Central memory CD8-positive, alpha-beta T cell (primary cell): Measurements from ENCODE around the gene UQCR10.

ENCODE experiments used
- ATAC-seq: fragments of 150-1000 bp; cut with Tn5 transposase; replicated peaks from 2 replicates; pipeline ENCODE4 v1.10.0; 2022; ENCODE audit warnings: mild to moderate bottlenecking, moderate FRiP score, moderate number of reproducible peaks; ENCODE audit not compliant: poor library complexity, severe bottlenecking; ENCODE audit errors: extremely low read depth
- DNase-seq, 2 donors: peaks; one replicate each; pipeline ENCODE4 v3.0.0; 2021; ENCODE audit warnings: low spot score in 2 of 2
- H3K27ac Mint-ChIP-seq: one replicate; pipeline ENCODE4 v1.8.0; 2022; ENCODE audit warnings: low read depth, mild to moderate bottlenecking, moderate library complexity, mixed read lengths
- H3K27me3 Mint-ChIP-seq: one replicate; pipeline ENCODE4 v1.8.0; 2022; ENCODE audit warnings: mixed read lengths
- H3K36me3 Mint-ChIP-seq: one replicate; pipeline ENCODE4 v1.8.0; 2022; ENCODE audit warnings: mild to moderate bottlenecking, moderate library complexity, mixed read lengths; ENCODE audit not compliant: insufficient read depth
- H3K4me1 Mint-ChIP-seq: one replicate; pipeline ENCODE4 v1.8.0; 2022; ENCODE audit warnings: mixed read lengths
- H3K4me3 Mint-ChIP-seq: one replicate; pipeline ENCODE4 v1.8.0; 2022; ENCODE audit warnings: mild to moderate bottlenecking, moderate library complexity, mixed read lengths
- H3K9me3 Mint-ChIP-seq: one replicate; pipeline ENCODE4 v1.8.0; 2022; ENCODE audit warnings: mixed read lengths

Gene UQCR10

DNA sequence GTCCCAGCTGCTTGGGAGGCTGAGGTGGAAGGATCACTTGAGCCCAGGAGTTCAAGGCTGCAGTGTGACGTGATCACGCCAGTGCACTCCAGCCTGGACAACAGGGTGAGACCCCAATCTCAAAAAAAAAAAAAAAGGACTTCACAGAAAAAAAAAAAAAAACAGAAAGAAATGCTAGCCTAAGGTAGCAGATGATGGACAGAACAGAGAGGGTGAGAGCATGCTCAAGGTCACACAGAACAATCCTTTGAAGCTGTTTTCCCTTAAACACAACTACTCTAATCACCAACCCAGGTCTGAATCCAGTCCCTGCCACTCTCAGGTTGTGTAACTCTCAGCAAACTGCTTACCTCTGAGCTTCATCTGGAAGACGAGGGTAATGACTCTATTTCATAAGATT is 10.1 kb upstream of the UQCR10 start:
- peaks cover 4% of the 10 kb centered on the region for H3K36me3 Mint-ChIP-seq
- no peak overlapping the region for H3K27ac Mint-ChIP-seq
- peaks cover 3% of the 10 kb centered on the region for H3K4me1 Mint-ChIP-seq
- no peaks in the 10 kb centered on the region for H3K9me3 Mint-ChIP-seq
- ATAC-seq (no peak), DNase-seq (no peak)
- H3K27me3 Mint-ChIP-seq = no peaks in the 10 kb centered on the region
- H3K4me3 Mint-ChIP-seq = no peak overlapping the region

DNA sequence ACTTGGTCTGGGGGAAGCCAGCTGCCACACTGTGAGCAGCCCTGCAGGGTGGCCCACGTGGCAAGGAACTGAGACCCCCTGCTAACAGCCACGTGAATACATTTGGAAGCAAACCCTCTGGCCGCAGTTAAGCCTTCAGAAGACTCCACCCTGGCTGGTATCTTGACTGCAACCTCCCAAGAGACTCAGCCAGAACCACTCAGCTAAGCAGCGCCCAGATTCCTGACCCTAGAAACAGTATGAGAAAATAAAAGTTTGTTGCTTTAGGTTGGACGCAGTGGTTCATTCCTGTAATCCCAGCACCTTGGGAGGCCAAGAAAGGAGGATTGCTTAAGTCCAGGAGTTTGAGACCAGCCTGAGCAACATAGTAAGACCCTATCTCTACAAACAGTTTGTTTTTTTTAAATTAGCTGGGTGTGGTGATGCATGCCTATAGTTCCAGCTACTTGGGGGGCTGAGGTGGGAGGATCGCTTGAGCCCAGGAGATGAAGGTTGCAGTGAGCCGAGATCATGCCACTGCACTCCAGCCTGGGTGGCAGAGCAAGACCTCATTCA is 9.0 kb upstream of the UQCR10 start:
- no peaks in the 10 kb centered on the region for H3K4me1 Mint-ChIP-seq
- ATAC-seq = no peak
- no peaks in the 10 kb centered on the region for H3K9me3 Mint-ChIP-seq
- H3K4me3 Mint-ChIP-seq = no peak overlapping the region
- no peak for DNase-seq
- peaks cover 4% of the 10 kb centered on the region for H3K36me3 Mint-ChIP-seq
- no peaks in the 10 kb centered on the region for H3K27me3 Mint-ChIP-seq
- H3K27ac Mint-ChIP-seq = no peak overlapping the region

DNA sequence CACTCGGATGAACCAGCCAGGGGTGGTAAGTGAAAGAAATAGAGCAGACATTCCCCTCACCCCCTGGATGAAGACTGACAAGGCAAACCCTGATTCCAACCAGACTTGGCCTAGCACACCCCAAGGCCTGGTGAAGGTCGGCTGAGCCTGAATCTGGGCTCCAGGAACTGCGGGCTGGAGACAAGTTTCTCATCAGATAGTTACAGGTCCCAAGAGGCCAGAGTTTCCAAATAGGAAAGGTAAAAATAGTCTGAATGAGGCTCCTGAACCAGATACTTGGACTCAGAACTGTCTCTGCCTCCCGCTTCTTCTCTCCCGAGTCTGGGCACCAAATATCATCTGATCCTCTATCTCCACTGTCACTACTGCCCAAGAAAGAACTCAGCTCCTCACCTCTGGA is 8.2 kb upstream of the UQCR10 start:
- Mint-ChIP-seq H3K27ac (no peak overlapping the region), H3K36me3 (peaks cover 4% of the 10 kb centered on the region), H3K27me3 (no peaks in the 10 kb centered on the region), H3K4me3 (no peak overlapping the region), H3K9me3 (no peaks in the 10 kb centered on the region), H3K4me1 (no peaks in the 10 kb centered on the region)
- ATAC-seq (no peak), DNase-seq (no peak)

DNA sequence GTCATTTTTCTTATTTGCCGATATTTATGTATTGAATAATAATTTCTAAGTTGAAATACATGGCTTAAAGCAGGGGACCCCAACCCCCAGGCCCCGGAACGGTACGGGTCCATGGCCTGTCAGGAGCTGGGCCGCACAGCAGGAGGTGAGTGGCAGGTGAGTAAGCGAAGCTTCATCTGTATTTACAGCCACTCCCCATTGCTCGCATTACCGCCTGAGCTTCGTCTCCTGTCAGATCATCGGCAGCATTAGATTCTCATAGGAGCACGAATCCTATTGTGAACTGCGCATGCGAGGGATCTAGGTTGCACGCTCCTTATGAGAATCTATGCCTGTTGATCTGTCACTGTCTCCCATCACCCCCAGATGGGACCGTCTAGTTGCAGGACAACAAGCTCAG is 4.9 kb upstream of the UQCR10 start:
- Mint-ChIP-seq H3K4me3 (no peak overlapping the region), H3K4me1 (peaks cover 20% of the 10 kb centered on the region), H3K36me3 (peaks cover 6% of the 10 kb centered on the region), H3K9me3 (no peaks in the 10 kb centered on the region), H3K27me3 (no peaks in the 10 kb centered on the region), H3K27ac (no peak overlapping the region)
- ATAC-seq (no peak), DNase-seq (no peak)

DNA sequence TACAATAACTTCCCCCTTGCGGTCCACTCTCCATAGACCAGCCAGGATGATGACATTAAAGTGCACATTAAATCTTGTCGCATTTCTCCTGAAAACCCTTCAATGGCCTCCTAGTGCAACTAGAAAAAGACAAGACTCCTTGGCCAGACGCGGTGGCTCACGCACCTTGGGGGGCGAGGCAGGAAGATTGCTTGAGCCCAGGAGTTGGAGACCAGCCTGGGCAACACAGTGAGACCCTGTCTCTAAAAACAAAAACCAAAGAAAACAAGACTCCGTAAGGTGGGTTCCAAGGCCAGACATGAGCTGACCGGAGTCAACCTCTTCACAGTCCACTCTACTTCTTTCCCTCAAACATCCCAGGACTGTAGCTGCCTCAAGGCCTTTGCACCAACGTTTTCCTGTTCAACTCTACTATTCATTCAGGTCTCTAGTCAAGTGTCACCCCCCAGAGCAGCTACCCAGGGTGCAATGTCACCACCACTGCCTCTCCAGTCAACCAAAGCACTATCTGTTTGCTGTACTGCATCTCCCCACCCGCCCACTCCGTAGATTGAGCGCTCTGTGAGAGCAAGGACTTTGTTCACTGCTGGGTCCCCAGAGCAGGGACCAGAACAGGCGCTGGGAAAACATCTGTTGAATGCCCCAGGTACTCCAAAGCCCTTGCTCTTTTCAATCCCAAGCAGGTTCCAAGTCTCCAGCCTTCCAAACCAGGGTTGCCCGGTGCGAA is 1.1 kb upstream of the UQCR10 start:
- peak overlapping the region; percentile 100 for H3K4me3 Mint-ChIP-seq
- peaks cover 21% of the 10 kb centered on the region for H3K36me3 Mint-ChIP-seq
- peak; percentile 12 for ATAC-seq
- H3K4me1 Mint-ChIP-seq = peaks cover 37% of the 10 kb centered on the region
- H3K9me3 Mint-ChIP-seq = no peaks in the 10 kb centered on the region
- no peaks in the 10 kb centered on the region for H3K27me3 Mint-ChIP-seq
- DNase-seq = no peak
- peak overlapping the region; percentile 94 for H3K27ac Mint-ChIP-seq

DNA sequence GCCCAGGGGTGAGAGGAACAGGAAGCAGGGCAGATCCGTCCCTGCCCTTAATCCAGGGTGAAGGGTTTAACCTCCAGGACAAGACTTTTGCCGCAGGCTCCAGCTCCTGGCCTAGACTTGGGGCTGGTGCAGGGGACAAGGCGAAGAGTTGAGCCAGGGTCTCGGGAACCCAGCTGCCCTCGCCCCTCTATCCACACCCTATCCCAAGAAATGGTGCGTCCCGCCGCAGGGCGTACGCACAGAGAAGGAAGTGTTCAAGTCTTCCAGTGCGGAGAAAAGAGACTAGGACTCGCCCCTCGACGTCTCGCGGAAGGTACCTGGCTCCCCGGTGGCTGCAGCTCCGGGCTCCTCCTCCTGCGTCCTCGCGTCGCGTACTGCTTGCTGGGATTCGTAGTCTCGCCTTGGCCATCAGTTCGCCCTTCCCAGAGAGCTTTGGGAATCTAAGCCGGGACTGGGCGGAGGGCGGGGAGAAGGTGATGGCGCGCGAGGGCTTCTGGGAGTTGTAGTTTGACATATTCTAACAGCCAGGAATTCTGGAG is 468 bp upstream of the UQCR10 start, which contains the start of gene ZMAT5:
ZMAT5 (minus strand) TSS at position 376 of the 539 bp plus-strand sequence. CDS start 18,463 bp downstream, outside the sequence.
- Mint-ChIP-seq H3K27ac (peak within 1 kb of the TSS; percentile 94), H3K4me3 (peak within 1 kb of the TSS; percentile 100), H3K36me3 (peaks cover 21% of the 10 kb centered on the region), H3K4me1 (peaks cover 37% of the 10 kb centered on the region), H3K9me3 (no peaks in the 10 kb centered on the region), H3K27me3 (no peaks in the 10 kb centered on the region)
- peak; percentile 97 for ATAC-seq
- DNase-seq = peak; percentile 78 to 86

DNA sequence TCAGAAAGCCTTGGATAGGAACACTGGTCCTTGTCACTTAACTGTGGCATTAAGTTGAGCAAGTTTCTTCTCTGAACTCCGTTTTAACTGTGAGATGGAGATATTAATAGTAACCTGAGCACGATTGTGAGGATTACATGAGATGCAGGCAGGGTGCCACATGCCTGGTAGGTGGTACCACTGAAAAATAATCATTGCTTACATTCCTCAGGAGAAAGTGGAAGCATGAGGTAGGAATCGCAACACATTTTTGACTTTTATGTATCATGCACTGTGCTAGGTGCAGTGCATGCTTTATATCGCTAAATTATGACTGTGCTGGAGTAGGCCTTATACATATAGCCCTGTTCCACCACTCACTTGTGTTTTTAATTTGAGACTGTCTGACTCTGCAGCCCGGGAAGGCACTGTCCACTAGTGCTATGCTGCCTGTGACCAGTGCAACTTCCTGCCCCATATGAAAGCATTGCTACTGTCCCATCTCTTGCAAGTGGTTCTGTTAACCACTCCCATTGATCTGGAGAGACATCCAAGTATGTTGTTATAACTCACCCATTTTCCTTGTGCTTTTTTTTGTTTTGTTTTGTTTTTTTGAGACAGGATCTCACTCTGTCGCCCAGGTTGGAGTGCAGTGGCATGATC is 1.0 kb downstream of the UQCR10 start:
- Mint-ChIP-seq H3K27ac (no peak overlapping the region), H3K27me3 (no peaks in the 10 kb centered on the region), H3K9me3 (no peaks in the 10 kb centered on the region), H3K4me3 (peak overlapping the region; percentile 100), H3K36me3 (peaks cover 23% of the 10 kb centered on the region), H3K4me1 (peaks cover 37% of the 10 kb centered on the region)
- ATAC-seq (no peak), DNase-seq (no peak)

DNA sequence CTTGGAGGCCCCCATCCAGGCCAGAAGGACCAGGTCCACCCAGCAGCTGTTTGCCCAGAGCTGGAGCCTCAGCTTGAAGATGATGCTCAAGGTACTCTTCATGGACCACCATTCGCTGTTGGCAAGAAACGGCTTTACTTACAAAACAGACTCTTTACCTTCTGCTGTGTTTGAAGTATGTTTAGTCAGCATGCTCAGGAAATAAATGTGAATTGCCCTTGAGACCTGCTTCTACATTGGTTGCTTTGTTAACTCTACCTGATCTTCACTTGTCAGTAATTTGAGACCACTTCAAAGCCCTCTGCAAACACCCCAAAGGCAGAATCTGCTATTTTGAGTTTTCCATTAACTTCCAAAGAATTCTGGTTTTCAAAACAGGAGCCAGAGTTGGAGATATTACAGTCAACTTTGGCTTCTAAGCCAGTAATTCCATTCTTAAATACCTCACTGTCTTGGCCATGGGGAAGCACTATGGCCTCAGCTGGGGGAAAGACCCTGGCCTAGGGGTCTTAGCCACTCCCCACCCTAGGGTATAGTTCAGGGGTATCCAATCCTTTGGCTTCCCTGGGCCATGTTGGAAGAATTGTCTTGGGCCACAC is 2.7 kb downstream of the UQCR10 start:
- Mint-ChIP-seq H3K27ac (no peak overlapping the region), H3K4me1 (peaks cover 37% of the 10 kb centered on the region), H3K4me3 (no peak overlapping the region), H3K9me3 (no peaks in the 10 kb centered on the region), H3K27me3 (no peaks in the 10 kb centered on the region), H3K36me3 (peaks cover 25% of the 10 kb centered on the region)
- ATAC-seq = no peak
- DNase-seq = no peak

DNA sequence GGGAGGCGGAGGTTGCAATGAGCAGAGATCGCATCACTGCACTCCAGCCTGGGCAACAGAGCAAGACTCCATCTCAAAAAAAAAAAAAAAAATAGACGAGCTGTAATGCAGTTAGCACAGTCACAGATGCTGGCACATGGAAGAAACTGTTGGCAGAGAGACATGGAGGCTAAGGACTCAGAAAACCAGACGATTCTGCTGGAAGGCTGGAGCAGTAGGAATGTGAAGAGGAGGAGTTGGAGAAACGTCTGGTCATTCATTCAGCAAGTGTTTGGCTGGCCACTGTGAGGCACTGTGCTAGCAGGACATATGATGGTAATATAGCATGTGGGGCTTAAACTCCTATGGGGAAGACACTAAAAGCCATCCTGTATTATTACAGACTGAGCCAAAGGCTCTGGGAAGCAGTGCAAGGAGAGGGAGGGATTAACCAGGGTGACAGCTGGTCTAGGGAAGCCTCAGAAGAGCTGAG is 5.0 kb downstream of the UQCR10 start:
- no peak for DNase-seq
- Mint-ChIP-seq H3K4me3 (no peak overlapping the region), H3K27ac (no peak overlapping the region), H3K36me3 (peaks cover 21% of the 10 kb centered on the region), H3K9me3 (no peaks in the 10 kb centered on the region), H3K4me1 (peaks cover 18% of the 10 kb centered on the region), H3K27me3 (no peaks in the 10 kb centered on the region)
- no peak for ATAC-seq

DNA sequence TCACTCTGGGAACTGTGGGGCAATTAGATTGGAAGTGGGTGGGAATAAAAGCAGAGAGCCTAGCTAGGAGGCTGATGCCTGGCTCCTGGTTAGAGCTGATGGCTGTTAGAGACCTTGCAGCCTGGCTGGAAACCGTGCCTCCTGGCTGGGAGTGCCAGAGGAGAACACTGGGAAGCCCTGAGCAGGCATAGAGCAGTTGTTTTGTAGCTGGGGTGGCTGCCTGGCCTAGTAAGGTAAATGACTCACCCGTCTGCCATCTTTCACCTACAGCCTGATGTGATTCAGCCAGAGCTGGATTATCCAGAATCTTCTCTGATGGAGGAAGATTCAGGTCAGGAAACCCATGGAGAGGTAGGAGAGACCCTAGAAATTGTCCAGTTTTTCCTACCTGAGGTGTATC is 6.1 kb downstream of the UQCR10 start:
- DNase-seq (no peak), ATAC-seq (no peak)
- H3K36me3 Mint-ChIP-seq = peaks cover 16% of the 10 kb centered on the region
- H3K4me1 Mint-ChIP-seq = peaks cover 8% of the 10 kb centered on the region
- H3K4me3 Mint-ChIP-seq = no peak overlapping the region
- no peaks in the 10 kb centered on the region for H3K27me3 Mint-ChIP-seq
- H3K27ac Mint-ChIP-seq = no peak overlapping the region
- H3K9me3 Mint-ChIP-seq = no peaks in the 10 kb centered on the region

DNA sequence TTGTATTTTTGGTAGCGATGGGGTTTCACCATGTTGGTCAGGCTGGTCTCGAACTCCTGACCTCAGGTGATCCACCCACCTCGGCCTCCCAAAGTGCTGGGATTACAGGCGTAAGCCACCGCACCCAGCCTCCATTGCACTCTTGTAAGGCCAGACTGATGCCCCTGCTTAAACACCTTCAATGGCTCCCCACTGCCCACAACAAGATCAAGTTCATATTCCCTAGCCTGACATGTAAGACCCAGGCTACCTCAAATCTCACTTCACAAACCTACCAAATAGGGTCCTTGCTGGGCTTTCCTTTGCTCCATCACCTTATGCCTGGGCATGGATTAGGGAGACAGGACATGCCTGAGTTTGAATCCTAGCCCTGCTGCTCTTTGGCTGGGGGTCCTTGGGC is 13.1 kb downstream of the UQCR10 start:
- H3K4me3 Mint-ChIP-seq = no peak overlapping the region
- ATAC-seq = no peak
- no peaks in the 10 kb centered on the region for H3K36me3 Mint-ChIP-seq
- H3K4me1 Mint-ChIP-seq = no peaks in the 10 kb centered on the region
- H3K9me3 Mint-ChIP-seq = no peaks in the 10 kb centered on the region
- no peak overlapping the region for H3K27ac Mint-ChIP-seq
- DNase-seq = no peak
- H3K27me3 Mint-ChIP-seq = no peaks in the 10 kb centered on the region

DNA sequence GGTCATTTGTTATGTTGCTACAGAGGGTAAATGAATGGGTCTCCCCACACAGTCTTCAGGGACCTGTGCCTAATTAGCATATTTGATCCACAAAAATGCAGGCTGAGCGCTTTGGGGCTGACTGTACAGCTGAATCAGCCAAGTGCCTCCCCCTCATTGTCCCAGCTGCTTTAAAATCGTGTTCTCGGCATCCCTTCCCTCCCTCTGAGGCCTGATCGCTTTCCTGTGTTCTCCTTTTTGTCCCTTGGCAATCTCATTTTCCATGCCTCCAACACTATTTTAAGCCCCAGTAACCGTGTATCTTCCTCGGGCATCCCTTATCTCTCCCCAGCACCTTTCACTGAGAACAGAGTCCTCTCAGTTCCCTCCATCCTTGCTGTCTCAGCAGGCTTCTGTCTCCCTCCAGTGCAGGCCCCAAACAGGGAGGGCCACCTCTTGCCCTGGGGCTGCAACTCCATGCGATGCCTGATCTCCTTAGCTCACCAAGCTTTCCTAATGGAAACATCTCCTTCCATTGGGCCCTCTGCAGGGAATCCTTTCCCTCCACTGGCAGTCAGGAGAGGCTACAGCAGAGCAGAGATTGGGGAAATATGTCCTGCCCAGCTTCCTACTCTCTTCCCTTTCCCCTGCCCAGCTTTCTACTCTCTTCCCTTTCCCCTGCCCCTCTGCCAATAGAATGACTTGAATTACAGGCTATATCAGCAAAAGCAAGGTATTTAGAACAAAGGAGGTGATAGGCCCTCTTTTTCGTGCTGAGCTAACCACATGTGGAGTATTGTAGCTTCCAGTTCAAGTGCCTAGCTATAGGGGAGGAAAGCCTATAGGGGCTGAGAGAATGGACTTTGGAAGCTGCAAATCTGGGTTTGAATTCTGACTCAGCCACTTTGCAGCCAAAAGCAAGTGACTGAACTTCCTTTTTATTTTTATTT is 13.8 kb downstream of the UQCR10 start:
- Mint-ChIP-seq H3K27me3 (no peaks in the 10 kb centered on the region), H3K36me3 (no peaks in the 10 kb centered on the region), H3K4me1 (no peaks in the 10 kb centered on the region), H3K27ac (peak overlapping the region; percentile 58), H3K4me3 (no peak overlapping the region), H3K9me3 (no peaks in the 10 kb centered on the region)
- ATAC-seq (no peak), DNase-seq (no peak)
